ENCODE measurements around the gene SRRM5.
"Not testable (repeated sequence)": the region's sequence is repeated elsewhere in the genome, so short reads cannot be mapped to it uniquely, and the experiment has no call there.

SRRM5 gene

GRCh38 chr19:43611788-43612187 is at the start of gene SRRM5:
Gene SRRM5, plus strand, starts transcription at chr19:43612088. Its CDS starts 34 bp downstream, at chr19:43612122.
- no peak for DNase-seq (ENCODE audit: low spot score)

- no peak for DNase-seq (ENCODE audit: low spot score)
Observed at GRCh38 chr19:43562226-43562697, 49.6 kb upstream of the SRRM5 start.

GRCh38 chr19:43562698-43563241 is 49.1 kb upstream of the SRRM5 start:
- peak; percentile 82 for DNase-seq (ENCODE audit: low spot score)

GRCh38 chr19:43563816-43564457 is 48.0 kb upstream of the SRRM5 start:
- DNase-seq (ENCODE audit: low spot score) = no peak

- DNase-seq (ENCODE audit: low spot score) = no peak
Observed at GRCh38 chr19:43564800-43565199, 47.1 kb upstream of the SRRM5 start.

GRCh38 chr19:43569657-43570056 is 42.2 kb upstream of the SRRM5 start:
- DNase-seq (ENCODE audit: low spot score) = no peak

GRCh38 chr19:43570174-43570791 is 41.6 kb upstream of the SRRM5 start:
- DNase-seq (ENCODE audit: low spot score) = no peak

- no peak for DNase-seq (ENCODE audit: low spot score)
Observed at GRCh38 chr19:43572171-43572588, 39.7 kb upstream of the SRRM5 start.

GRCh38 chr19:43574424-43575155 is 37.3 kb upstream of the SRRM5 start:
- peak; percentile 16 for DNase-seq (ENCODE audit: low spot score)

- peak; percentile 98 for DNase-seq (ENCODE audit: low spot score)
Observed at GRCh38 chr19:43575156-43575950, 36.5 kb upstream of the SRRM5 start, which contains the start of the genes PINLYP and XRCC1. Gene PINLYP, plus strand, starts transcription at chr19:43575801. Its CDS starts 1,391 bp downstream, at chr19:43577192. Gene XRCC1, minus strand, starts transcription at chr19:43575527. Its CDS starts 69 bp downstream, at chr19:43575458.

GRCh38 chr19:43575955-43576878 is 35.7 kb upstream of the SRRM5 start:
- DNase-seq (ENCODE audit: low spot score) = no peak

- no peak for DNase-seq (ENCODE audit: low spot score)
Observed at GRCh38 chr19:43578787-43579186, 33.1 kb upstream of the SRRM5 start.

- DNase-seq (ENCODE audit: low spot score) = no peak
Observed at GRCh38 chr19:43581467-43581866, 30.4 kb upstream of the SRRM5 start.

- no peak for DNase-seq (ENCODE audit: low spot score)
Observed at GRCh38 chr19:43582495-43582894, 29.4 kb upstream of the SRRM5 start.

- DNase-seq (ENCODE audit: low spot score) = no peak
Observed at GRCh38 chr19:43584484-43584883, 27.4 kb upstream of the SRRM5 start.

- DNase-seq (ENCODE audit: low spot score) = no peak
Observed at GRCh38 chr19:43586346-43586745, 25.5 kb upstream of the SRRM5 start.

GRCh38 chr19:43587029-43587428 is 24.9 kb upstream of the SRRM5 start:
- not testable (repeated sequence) for DNase-seq (ENCODE audit: low spot score)

- no peak for DNase-seq (ENCODE audit: low spot score)
Observed at GRCh38 chr19:43589277-43589676, 22.6 kb upstream of the SRRM5 start.

- no peak for DNase-seq (ENCODE audit: low spot score)
Observed at GRCh38 chr19:43589678-43590077, 22.2 kb upstream of the SRRM5 start.

- DNase-seq (ENCODE audit: low spot score) = no peak
Observed at GRCh38 chr19:43591904-43592772, 19.8 kb upstream of the SRRM5 start.

All from GM03348 (cell line).